HepG2 (cell line): Measurements from ENCODE around the gene BCAN. TPM values are rescaled to one million over a fixed set of nuclear protein-coding genes. Genes with fewer than 3 reads are reported as not detected.

Source experiments
- CBX5 ChIP-seq: sonication (generic); formaldehyde crosslinking; IDR thresholded peaks from 2 replicates; pipeline ENCODE4 v1.4.0; 2020; ENCODE audit warnings: missing genetic modification reagents, borderline replicate concordance
- KDM5A ChIP-seq: fragments of 200-600 bp; sonication (generic); IDR thresholded peaks from 2 replicates; pipeline ENCODE4 v1.7.0; 2018; ENCODE audit warnings: antibody characterized with exemption, mild to moderate bottlenecking, low read length, borderline replicate concordance
- KLF12 ChIP-seq: sonication (generic); formaldehyde crosslinking; IDR thresholded peaks from 2 replicates; pipeline ENCODE4 v1.4.0; 2020; ENCODE audit warnings: missing genetic modification reagents, borderline replicate concordance
- KMT2B ChIP-seq: IDR thresholded peaks from 2 replicates; pipeline ENCODE4 v1.6.1; 2016; ENCODE audit warnings: missing genetic modification reagents, missing compliant biosample characterization
- SMYD3 ChIP-seq: sonication (generic); formaldehyde crosslinking; IDR thresholded peaks from 2 replicates; pipeline ENCODE4 v1.8.1; 2023; ENCODE audit warnings: mild to moderate bottlenecking, missing genetic modification reagents
- THAP11 ChIP-seq: IDR thresholded peaks from 2 replicates; pipeline ENCODE4 v1.6.1; 2016; ENCODE audit warnings: missing biosample characterization, missing genetic modification reagents
- ZBTB8A ChIP-seq: sonication (generic); formaldehyde crosslinking; IDR thresholded peaks from 2 replicates; pipeline ENCODE4 v1.4.0; 2020; ENCODE audit warnings: mild to moderate bottlenecking, low read depth, missing genetic modification reagents, borderline replicate concordance
- ZKSCAN1 ChIP-seq: fragments of 150-350 bp; IDR thresholded peaks from 2 replicates; pipeline ENCODE4 v1.6.1; 2014; ENCODE audit warnings: low read length
- ZNF34 ChIP-seq: sonication (generic); formaldehyde crosslinking; IDR thresholded peaks from 2 replicates; pipeline ENCODE4 v1.4.0; 2020; ENCODE audit warnings: mild to moderate bottlenecking, missing genetic modification reagents, borderline replicate concordance
- ZNF570 ChIP-seq: sonication (generic); formaldehyde crosslinking; IDR thresholded peaks from 2 replicates; pipeline ENCODE4 v1.4.0; 2020; ENCODE audit warnings: mild to moderate bottlenecking, missing genetic modification reagents, borderline replicate concordance
- ZNF614 ChIP-seq: IDR thresholded peaks from 2 replicates; pipeline ENCODE4 v1.6.1; 2018; ENCODE audit warnings: missing biosample characterization, missing genetic modification reagents, inconsistent platforms, borderline replicate concordance
- ZNF678 ChIP-seq: sonication (generic); formaldehyde crosslinking; IDR thresholded peaks from 2 replicates; pipeline ENCODE4 v1.4.0; 2020; ENCODE audit warnings: mild to moderate bottlenecking, missing genetic modification reagents
- ZNF746 ChIP-seq: sonication (generic); formaldehyde crosslinking; IDR thresholded peaks from 2 replicates; pipeline ENCODE4 v1.8.0; 2022; ENCODE audit warnings: mild to moderate bottlenecking, missing genetic modification reagents
- polyA plus RNA-seq, 8 experiments: library from polyadenylated mRNA; depleted of rRNA in 3 of 8; stranded (reverse) in 7 of 8; unstranded in 1 of 8; fragments of >200 nt; fragmentation: Illumina TruSeq in 4 of 8; extraction: Trizol in 4 of 8; gene quantifications; 2 replicates each; pipeline versions ENCODE4 v1.2.1 to v1.2.3, GENCODE V29; 2011 to 2016; ENCODE audit warnings: low read depth in 4 of 8, missing spikeins in 1 of 8, mixed read lengths in 1 of 8; ENCODE audit not compliant: insufficient read depth in 1 of 8
- total RNA-seq, 5 experiments: library from RNA; depleted of rRNA; stranded (reverse); fragments of >200 nt; fragmentation: Illumina TruSeq; extraction: Trizol; gene quantifications; 2 replicates each; pipeline ENCODE4 v1.2.3, GENCODE V29; 2016; ENCODE audit warnings: low read depth in 1 of 5
- TF ChIP-seq, protein P1 (sequence below): sonication (generic); formaldehyde crosslinking; IDR thresholded peaks from 2 replicates; pipeline ENCODE4 v1.4.0; 2020; ENCODE audit warnings: missing genetic modification reagents, borderline replicate concordance
- TF ChIP-seq, protein P2 (sequence below): sonication (generic); formaldehyde crosslinking; IDR thresholded peaks from 2 replicates; pipeline ENCODE4 v1.4.0; 2020; ENCODE audit warnings: missing genetic modification reagents, mild to moderate bottlenecking, borderline replicate concordance
- TF ChIP-seq, protein P3 (sequence below): IDR thresholded peaks from 2 replicates; pipeline ENCODE4 v1.4.0; 2020; ENCODE audit warnings: mild to moderate bottlenecking, missing genetic modification reagents
- TF ChIP-seq, protein P4 (sequence below): IDR thresholded peaks from 2 replicates; pipeline ENCODE4 v1.6.1; 2012; ENCODE audit warnings: low read depth, low read length, improper control_type of control experiment

Gene BCAN
- total and polyA plus RNA-seq, 2 of the 13 experiments (the other 11 are each of a cell fraction or from before 2014, with no cell fraction given), result not detected

DNA sequence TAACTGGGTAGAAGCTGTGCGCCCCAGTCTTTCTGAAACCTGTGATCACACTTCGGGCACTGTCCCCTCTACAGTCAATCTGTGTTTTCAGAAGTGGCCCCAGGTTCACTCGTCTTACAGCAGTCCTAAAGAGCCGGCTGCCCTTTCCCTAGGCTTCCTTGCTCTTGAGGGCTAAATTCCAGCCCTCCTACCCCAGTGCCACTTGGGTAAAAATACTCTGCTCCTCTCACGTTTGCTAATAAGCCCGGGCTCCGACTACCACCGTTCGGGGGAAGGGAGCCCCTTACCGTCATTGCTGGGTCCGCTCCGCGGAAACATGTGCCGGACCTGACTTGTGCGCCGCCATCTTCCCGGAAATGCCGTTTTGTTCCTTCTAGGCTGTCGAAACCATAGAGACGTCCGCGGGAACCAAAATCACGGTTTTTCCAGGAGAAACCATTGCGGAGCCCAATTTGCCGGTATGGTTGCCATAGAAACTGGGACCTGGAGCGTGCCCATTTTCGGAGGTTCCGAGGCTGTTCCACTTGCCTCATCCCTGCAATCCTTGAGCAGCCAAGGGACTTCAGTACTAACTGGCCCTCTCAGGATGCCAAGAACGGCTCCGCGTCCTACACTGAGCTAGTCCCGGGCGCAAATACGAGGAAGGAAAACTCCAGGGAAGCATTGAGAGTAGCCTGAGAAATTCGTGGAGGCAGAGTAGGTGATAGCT, 40.6 kb upstream of the BCAN start, which contains the start of gene GPATCH4 (continued):
- TF ChIP-seq, protein P1, sequence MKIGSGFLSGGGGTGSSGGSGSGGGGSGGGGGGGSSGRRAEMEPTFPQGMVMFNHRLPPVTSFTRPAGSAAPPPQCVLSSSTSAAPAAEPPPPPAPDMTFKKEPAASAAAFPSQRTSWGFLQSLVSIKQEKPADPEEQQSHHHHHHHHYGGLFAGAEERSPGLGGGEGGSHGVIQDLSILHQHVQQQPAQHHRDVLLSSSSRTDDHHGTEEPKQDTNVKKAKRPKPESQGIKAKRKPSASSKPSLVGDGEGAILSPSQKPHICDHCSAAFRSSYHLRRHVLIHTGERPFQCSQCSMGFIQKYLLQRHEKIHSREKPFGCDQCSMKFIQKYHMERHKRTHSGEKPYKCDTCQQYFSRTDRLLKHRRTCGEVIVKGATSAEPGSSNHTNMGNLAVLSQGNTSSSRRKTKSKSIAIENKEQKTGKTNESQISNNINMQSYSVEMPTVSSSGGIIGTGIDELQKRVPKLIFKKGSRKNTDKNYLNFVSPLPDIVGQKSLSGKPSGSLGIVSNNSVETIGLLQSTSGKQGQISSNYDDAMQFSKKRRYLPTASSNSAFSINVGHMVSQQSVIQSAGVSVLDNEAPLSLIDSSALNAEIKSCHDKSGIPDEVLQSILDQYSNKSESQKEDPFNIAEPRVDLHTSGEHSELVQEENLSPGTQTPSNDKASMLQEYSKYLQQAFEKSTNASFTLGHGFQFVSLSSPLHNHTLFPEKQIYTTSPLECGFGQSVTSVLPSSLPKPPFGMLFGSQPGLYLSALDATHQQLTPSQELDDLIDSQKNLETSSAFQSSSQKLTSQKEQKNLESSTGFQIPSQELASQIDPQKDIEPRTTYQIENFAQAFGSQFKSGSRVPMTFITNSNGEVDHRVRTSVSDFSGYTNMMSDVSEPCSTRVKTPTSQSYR (CRISPR knock-in tag), result no peak; the same call in 1 of the 2 replicates
- TF ChIP-seq THAP11 (CRISPR knock-in tag) (peak; percentile 92), ZNF614 (CRISPR knock-in tag) (peak; percentile 83; the same call in 1 of the 2 replicates), KDM5A (peak; percentile 88; the same call in 1 of the 2 replicates), CBX5 (peak; percentile 48; the same call in 1 of the 2 replicates), ZNF746 (CRISPR knock-in tag) (no peak), ZNF34 (CRISPR knock-in tag) (no peak), ZKSCAN1 (no peak), ZNF570 (CRISPR knock-in tag) (no peak), SMYD3 (CRISPR knock-in tag) (no peak), KLF12 (CRISPR knock-in tag) (no peak), KMT2B (peak; percentile 83), ZBTB8A (no peak), ZNF678 (CRISPR knock-in tag) (no peak)
- TF ChIP-seq, protein P2, sequence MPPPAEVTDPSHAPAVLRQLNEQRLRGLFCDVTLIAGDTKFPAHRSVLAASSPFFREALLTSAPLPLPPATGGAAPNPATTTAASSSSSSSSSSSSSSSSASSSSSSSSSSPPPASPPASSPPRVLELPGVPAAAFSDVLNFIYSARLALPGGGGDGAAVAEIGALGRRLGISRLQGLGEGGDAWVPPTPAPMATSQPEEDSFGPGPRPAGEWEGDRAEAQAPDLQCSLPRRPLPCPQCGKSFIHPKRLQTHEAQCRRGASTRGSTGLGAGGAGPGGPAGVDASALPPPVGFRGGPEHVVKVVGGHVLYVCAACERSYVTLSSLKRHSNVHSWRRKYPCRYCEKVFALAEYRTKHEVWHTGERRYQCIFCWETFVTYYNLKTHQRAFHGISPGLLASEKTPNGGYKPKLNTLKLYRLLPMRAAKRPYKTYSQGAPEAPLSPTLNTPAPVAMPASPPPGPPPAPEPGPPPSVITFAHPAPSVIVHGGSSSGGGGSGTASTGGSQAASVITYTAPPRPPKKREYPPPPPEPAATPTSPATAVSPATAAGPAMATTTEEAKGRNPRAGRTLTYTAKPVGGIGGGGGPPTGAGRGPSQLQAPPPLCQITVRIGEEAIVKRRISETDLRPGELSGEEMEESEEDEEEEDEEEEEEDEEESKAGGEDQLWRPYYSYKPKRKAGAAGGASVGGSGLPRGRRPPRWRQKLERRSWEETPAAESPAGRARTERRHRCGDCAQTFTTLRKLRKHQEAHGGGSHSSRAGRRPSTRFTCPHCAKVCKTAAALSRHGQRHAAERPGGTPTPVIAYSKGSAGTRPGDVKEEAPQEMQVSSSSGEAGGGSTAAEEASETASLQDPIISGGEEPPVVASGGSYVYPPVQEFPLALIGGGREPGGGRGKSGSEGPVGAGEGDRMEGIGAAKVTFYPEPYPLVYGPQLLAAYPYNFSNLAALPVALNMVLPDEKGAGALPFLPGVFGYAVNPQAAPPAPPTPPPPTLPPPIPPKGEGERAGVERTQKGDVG (CRISPR knock-in tag), result no peak
- TF ChIP-seq, protein P3, sequence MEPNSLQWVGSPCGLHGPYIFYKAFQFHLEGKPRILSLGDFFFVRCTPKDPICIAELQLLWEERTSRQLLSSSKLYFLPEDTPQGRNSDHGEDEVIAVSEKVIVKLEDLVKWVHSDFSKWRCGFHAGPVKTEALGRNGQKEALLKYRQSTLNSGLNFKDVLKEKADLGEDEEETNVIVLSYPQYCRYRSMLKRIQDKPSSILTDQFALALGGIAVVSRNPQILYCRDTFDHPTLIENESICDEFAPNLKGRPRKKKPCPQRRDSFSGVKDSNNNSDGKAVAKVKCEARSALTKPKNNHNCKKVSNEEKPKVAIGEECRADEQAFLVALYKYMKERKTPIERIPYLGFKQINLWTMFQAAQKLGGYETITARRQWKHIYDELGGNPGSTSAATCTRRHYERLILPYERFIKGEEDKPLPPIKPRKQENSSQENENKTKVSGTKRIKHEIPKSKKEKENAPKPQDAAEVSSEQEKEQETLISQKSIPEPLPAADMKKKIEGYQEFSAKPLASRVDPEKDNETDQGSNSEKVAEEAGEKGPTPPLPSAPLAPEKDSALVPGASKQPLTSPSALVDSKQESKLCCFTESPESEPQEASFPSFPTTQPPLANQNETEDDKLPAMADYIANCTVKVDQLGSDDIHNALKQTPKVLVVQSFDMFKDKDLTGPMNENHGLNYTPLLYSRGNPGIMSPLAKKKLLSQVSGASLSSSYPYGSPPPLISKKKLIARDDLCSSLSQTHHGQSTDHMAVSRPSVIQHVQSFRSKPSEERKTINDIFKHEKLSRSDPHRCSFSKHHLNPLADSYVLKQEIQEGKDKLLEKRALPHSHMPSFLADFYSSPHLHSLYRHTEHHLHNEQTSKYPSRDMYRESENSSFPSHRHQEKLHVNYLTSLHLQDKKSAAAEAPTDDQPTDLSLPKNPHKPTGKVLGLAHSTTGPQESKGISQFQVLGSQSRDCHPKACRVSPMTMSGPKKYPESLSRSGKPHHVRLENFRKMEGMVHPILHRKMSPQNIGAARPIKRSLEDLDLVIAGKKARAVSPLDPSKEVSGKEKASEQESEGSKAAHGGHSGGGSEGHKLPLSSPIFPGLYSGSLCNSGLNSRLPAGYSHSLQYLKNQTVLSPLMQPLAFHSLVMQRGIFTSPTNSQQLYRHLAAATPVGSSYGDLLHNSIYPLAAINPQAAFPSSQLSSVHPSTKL (CRISPR knock-in tag), result peak; percentile 48
- TF ChIP-seq, protein P4, sequence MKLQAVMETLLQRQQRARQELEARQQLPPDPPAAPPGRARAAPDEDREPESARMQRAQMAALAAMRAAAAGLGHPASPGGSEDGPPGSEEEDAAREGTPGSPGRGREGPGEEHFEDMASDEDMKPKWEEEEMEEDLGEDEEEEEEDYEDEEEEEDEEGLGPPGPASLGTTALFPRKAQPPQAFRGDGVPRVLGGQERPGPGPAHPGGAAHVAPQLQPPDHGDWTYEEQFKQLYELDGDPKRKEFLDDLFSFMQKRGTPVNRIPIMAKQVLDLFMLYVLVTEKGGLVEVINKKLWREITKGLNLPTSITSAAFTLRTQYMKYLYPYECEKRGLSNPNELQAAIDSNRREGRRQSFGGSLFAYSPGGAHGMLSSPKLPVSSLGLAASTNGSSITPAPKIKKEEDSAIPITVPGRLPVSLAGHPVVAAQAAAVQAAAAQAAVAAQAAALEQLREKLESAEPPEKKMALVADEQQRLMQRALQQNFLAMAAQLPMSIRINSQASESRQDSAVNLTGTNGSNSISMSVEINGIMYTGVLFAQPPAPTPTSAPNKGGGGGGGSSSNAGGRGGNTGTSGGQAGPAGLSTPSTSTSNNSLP, result no peak
